Neuronal stem cell (in vitro differentiated cells): Measurements from ENCODE around the gene CCDC150.

Experiments used
- DNase-seq: peaks from one replicate; pipeline ENCODE4 v3.0.0-alpha.2; 2013; ENCODE audit warnings: low spot score
- H2AFZ ChIP-seq: one replicate; pipeline ENCODE4 v1.6.1; 2013; ENCODE audit warnings: mild to moderate bottlenecking, low read length, inconsistent platforms
- H2AK5ac ChIP-seq: 2 replicates; pipeline ENCODE4 v1.6.1; 2013; ENCODE audit warnings: low read depth, mild to moderate bottlenecking, inconsistent platforms, low read length, moderate library complexity, mixed read lengths
- H2BK120ac ChIP-seq: 2 replicates; pipeline ENCODE4 v1.6.1; 2013; ENCODE audit warnings: low read depth, mild to moderate bottlenecking, inconsistent platforms, low read length, moderate library complexity, mixed read lengths
- H2BK12ac ChIP-seq: one replicate; pipeline ENCODE4 v1.6.1; 2013; ENCODE audit warnings: low read length, inconsistent platforms
- H2BK15ac ChIP-seq: 2 replicates; pipeline ENCODE4 v1.6.1; 2013; ENCODE audit warnings: mild to moderate bottlenecking, low read length, inconsistent platforms, mixed read lengths
- H2BK5ac ChIP-seq: one replicate; pipeline ENCODE4 v1.6.1; 2013; ENCODE audit warnings: inconsistent platforms, mild to moderate bottlenecking, low read length, moderate library complexity
- H3K14ac ChIP-seq: one replicate; pipeline ENCODE4 v1.6.1; 2013; ENCODE audit warnings: low read length, inconsistent platforms
- H3K18ac ChIP-seq: 2 replicates; pipeline ENCODE4 v1.6.1; 2013; ENCODE audit warnings: low read length, inconsistent platforms
- H3K23ac ChIP-seq: 2 replicates; pipeline ENCODE4 v1.6.1; 2013; ENCODE audit warnings: low read depth, mild to moderate bottlenecking, mixed read lengths, low read length, inconsistent platforms; ENCODE audit not compliant: poor library complexity
- H3K27ac ChIP-seq: replicated peaks from 3 replicates; pipeline ENCODE4 v1.5.1; 2013; ENCODE audit warnings: low read length, inconsistent platforms
- H3K27me3 ChIP-seq, 3 experiments: 2 replicates each; pipeline ENCODE4 v1.6.1; 2013; ENCODE audit warnings: low read length in 3 of 3, mild to moderate bottlenecking in 2 of 3, inconsistent platforms in 1 of 3, low read depth in 1 of 3, mixed read lengths in 1 of 3, moderate library complexity in 1 of 3; ENCODE audit not compliant: control insufficient read depth in 3 of 3, insufficient read depth in 3 of 3
- H3K36me3 ChIP-seq, 2 donors: replicated peaks in 1 of 2; 2 replicates each; pipeline ENCODE4 v1.6.1; 2013; ENCODE audit warnings: low read length in 2 of 2; ENCODE audit not compliant: control insufficient read depth in 2 of 2, insufficient read depth in 2 of 2
- H3K4ac ChIP-seq: 2 replicates; pipeline ENCODE4 v1.6.1; 2013; ENCODE audit warnings: inconsistent platforms, mild to moderate bottlenecking, low read length, moderate library complexity
- H3K4me1 ChIP-seq, 2 donors: 1 replicate in 1 of 2; 2 replicates in 1 of 2; pipeline ENCODE4 v1.6.1; 2013; ENCODE audit warnings: low read length in 2 of 2, low read depth in 1 of 2; ENCODE audit not compliant: control insufficient read depth in 2 of 2, insufficient read depth in 1 of 2
- H3K4me2 ChIP-seq: one replicate; pipeline ENCODE4 v1.6.1; 2013; ENCODE audit warnings: mild to moderate bottlenecking, low read length, inconsistent platforms; ENCODE audit not compliant: insufficient read depth, poor library complexity, severe bottlenecking
- H3K4me3 ChIP-seq, 2 donors: 2 replicates each; pipeline ENCODE4 v1.5.1; 2013; ENCODE audit warnings: low read length in 2 of 2, mild to moderate bottlenecking in 2 of 2, inconsistent platforms in 1 of 2, moderate library complexity in 1 of 2
- H3K79me1 ChIP-seq: one replicate; pipeline ENCODE4 v1.6.1; 2013; ENCODE audit warnings: low read depth, mild to moderate bottlenecking, inconsistent platforms, low read length, moderate library complexity
- H3K9ac ChIP-seq: one replicate; pipeline ENCODE4 v1.6.1; 2013; ENCODE audit warnings: mild to moderate bottlenecking, low read depth, low read length, inconsistent platforms; ENCODE audit not compliant: poor library complexity
- H3K9me3 ChIP-seq, 2 donors: replicated peaks in 1 of 2; 2 replicates each; pipeline versions ENCODE3 to v1.6.1; 2013; ENCODE audit warnings: low read length in 2 of 2, mild to moderate bottlenecking in 2 of 2, inconsistent platforms in 1 of 2, low read depth in 1 of 2, mixed read lengths in 1 of 2, moderate library complexity in 1 of 2; ENCODE audit not compliant: control insufficient read depth in 2 of 2, insufficient read depth in 1 of 2
- H4K8ac ChIP-seq: one replicate; pipeline ENCODE4 v1.6.1; 2013; ENCODE audit warnings: low read depth, mild to moderate bottlenecking, inconsistent platforms, low read length, moderate library complexity
- H4K91ac ChIP-seq: one replicate; pipeline ENCODE4 v1.6.1; 2013; ENCODE audit warnings: low read length, low read depth, mild to moderate bottlenecking, inconsistent platforms; ENCODE audit not compliant: poor library complexity
- WGBS, 2 donors: extraction: QIAGEN DNeasy Blood & Tissue Kit; methylation state at CpG; one replicate each; pipeline ENCODE4 v1.1.7; 2013; ENCODE audit warnings: missing lambda C conversion rate in 2 of 2, mixed read lengths in 1 of 2; ENCODE audit not compliant: insufficient read length in 2 of 2, insufficient replicate concordance in 1 of 2; ENCODE audit errors: extremely low coverage in 2 of 2; 5-methylcytosine and 5-hydroxymethylcytosine counted together

CCDC150 gene

GRCh38 chr2:196592331-196592910, 47.1 kb upstream of the CCDC150 start:
- peak; percentile 41 for DNase-seq
- Histone ChIP-seq H3K27me3 (peaks cover 0 to 10% (median 0%) of the 10 kb centered on the region in 3 experiments), H2BK120ac (no peak overlapping the region), H4K91ac (no peak overlapping the region), H4K8ac (no peak overlapping the region), H2BK12ac (no peak overlapping the region), H2AFZ (peak overlapping the region; percentile 99), H3K27ac (peak overlapping the region; percentile 75), H3K9ac (peak overlapping the region; percentile 83), H3K4me2 (peak overlapping the region; percentile 92), H2BK5ac (no peak overlapping the region), H3K18ac (peak overlapping the region; percentile 44), H2AK5ac (no peak overlapping the region), H3K36me3 (no peaks in the 10 kb centered on the region), H3K4me1 (peaks cover 5 to 23% of the 10 kb centered on the region in 2 donors), H3K4me3 (peak overlapping the region; percentile 83 to 88), H2BK15ac (no peak overlapping the region), H3K4ac (no peak overlapping the region), H3K9me3 (no peaks in the 10 kb centered on the region), H3K14ac (no peak overlapping the region), H3K23ac (peak overlapping the region; percentile 68), H3K79me1 (no peaks in the 10 kb centered on the region)
- no CpG with 5 or more reads among the region's 48 CpGs for WGBS, 2 donors

DNA sequence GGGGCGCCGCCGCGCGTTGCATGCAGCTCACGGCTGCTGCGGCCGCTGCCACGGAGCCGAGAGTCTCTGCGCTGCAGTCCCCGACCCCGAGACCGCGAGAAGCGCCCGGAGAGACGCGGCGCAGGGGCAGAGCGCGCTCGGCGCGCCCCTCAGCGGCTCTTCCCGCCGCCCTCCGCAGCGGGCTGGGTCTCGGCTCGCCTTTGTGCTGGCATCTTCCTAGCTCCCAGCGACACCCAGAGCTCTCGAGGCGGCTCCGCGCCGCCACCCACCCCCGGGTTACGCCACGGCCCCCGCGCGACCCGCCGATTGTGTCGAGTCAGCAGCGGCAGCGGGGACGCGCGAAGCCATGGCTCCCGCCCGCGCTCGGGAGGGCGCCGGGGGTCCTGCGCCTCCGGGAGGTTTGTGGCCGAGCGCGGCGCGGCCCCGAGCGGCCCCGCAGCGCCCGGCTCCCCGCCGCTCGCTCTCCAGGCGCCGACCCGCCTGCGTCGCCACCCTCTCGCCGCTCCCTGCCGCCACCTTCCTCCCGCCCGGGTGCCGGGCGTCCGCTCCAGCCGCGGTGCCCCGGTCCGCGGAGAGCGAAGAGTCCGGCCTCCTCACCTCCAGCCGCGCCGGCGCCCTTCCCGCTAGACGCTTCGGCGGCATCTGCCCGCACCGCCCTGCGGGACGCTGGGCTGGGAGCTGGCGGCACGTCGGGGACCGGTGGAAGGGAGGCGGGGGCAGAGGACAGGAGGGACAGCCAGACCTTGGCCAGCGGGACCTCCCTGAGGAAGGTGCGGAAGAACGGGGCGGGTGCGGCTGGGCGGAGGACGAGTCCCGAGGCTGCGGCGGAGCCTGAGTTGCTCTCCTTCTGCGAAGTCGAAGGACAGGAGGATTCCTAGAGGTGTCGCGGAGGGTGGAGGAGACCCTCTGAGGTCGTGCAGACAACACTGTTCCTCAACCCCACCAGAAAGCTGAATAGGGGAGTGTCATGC, 46.3 kb upstream of the CCDC150 start, which contains the start of gene HECW2:
HECW2 (minus strand) TSS at position 644 of the 971 bp plus-strand sequence.
- Histone ChIP-seq H2AK5ac (no peak within 1 kb of the TSS), H3K9ac (peak within 1 kb of the TSS; percentile 98), H3K79me1 (no peaks in the 10 kb centered on the region), H3K27ac (peak within 1 kb of the TSS; percentile 75), H2AFZ (peak within 1 kb of the TSS; percentile 99), H2BK5ac (peak within 1 kb of the TSS; percentile 82), H3K18ac (peak within 1 kb of the TSS; percentile 98), H3K9me3 (no peaks in the 10 kb centered on the region), H3K36me3 (no peaks in the 10 kb centered on the region), H3K14ac (peak within 1 kb of the TSS; percentile 99), H3K4me1 (peaks cover 5 to 23% of the 10 kb centered on the region in 2 donors), H2BK15ac (peak within 1 kb of the TSS; percentile 93), H2BK120ac (peak within 1 kb of the TSS; percentile 62), H3K4me3 (peak within 1 kb of the TSS; percentile 83 to 88), H3K23ac (peak within 1 kb of the TSS; percentile 68), H2BK12ac (peak within 1 kb of the TSS; percentile 99), H3K27me3 (peaks cover 0 to 10% (median 0%) of the 10 kb centered on the region in 3 experiments), H4K91ac (no peak within 1 kb of the TSS), H3K4me2 (peak within 1 kb of the TSS; percentile 92), H3K4ac (no peak within 1 kb of the TSS), H4K8ac (no peak within 1 kb of the TSS)
- peak; percentile 62 for DNase-seq
- WGBS, 2 donors: no CpG with 5 or more reads among the region's 125 CpGs

GRCh38 chr2:196594158-196594557, 45.4 kb upstream of the CCDC150 start:
- Histone ChIP-seq H3K27me3 (peaks cover 0 to 10% (median 0%) of the 10 kb centered on the region in 3 experiments), H3K18ac (no peak overlapping the region), H4K91ac (no peak overlapping the region), H3K23ac (no peak overlapping the region), H2BK15ac (no peak overlapping the region), H2BK5ac (no peak overlapping the region), H3K4me3 (no peak overlapping the region), H3K14ac (no peak overlapping the region), H3K4ac (no peak overlapping the region), H3K9ac (no peak overlapping the region), H2AFZ (no peak overlapping the region), H3K4me1 (peaks cover 5 to 23% of the 10 kb centered on the region in 2 donors), H3K36me3 (no peaks in the 10 kb centered on the region), H3K27ac (no peak overlapping the region), H4K8ac (no peak overlapping the region), H3K9me3 (no peaks in the 10 kb centered on the region), H3K4me2 (no peak overlapping the region), H2BK12ac (no peak overlapping the region), H2BK120ac (no peak overlapping the region), H3K79me1 (no peaks in the 10 kb centered on the region), H2AK5ac (no peak overlapping the region)
- no peak for DNase-seq
- WGBS, 2 donors: no CpG with 5 or more reads among the region's 6 CpGs

DNA sequence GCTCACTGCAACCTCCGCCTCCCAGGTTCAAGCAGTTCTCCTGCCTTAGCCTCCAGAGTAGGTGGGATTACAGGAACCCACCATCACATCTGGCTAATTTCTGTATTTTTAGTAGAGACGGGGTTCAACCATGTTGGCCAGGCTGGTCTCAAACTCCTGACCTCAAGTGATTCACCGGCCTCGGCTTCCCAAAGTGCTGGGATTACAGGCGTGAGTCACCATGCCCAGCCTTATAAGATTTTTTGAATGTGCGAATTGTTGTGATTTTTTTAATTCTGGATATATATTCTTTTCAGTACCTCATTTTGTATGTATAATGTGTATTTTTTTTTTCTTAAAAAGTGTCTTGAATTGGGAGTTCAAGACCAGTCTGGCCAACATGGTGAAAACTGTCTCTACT, 42.0 kb upstream of the CCDC150 start:
- no CpG with 5 or more reads among the region's 6 CpGs for WGBS, 2 donors
- H3K14ac ChIP-seq: no peak overlapping the region

More for the DNA sequence above, 42.0 kb upstream of the CCDC150 start:
- no peak overlapping the region for H2BK5ac ChIP-seq
- H3K27me3 ChIP-seq: peaks cover 0 to 21% (median 0%) of the 10 kb centered on the region in 3 experiments
- no peak overlapping the region for H2AFZ ChIP-seq
- no peak overlapping the region for H3K4me3 ChIP-seq
- peaks cover 0 to 3% of the 10 kb centered on the region in 2 donors for H3K4me1 ChIP-seq
- H2AK5ac ChIP-seq: no peak overlapping the region
- no peak overlapping the region for H3K27ac ChIP-seq
- no peak overlapping the region for H4K8ac ChIP-seq
- no peak overlapping the region for H3K23ac ChIP-seq
- H2BK15ac ChIP-seq: no peak overlapping the region
- no peak overlapping the region for H2BK120ac ChIP-seq
- DNase-seq: no peak
- H3K9me3 ChIP-seq: no peaks in the 10 kb centered on the region
- H4K91ac ChIP-seq: no peak overlapping the region
- no peak overlapping the region for H3K9ac ChIP-seq
- H3K79me1 ChIP-seq: no peaks in the 10 kb centered on the region
- H3K36me3 ChIP-seq: no peaks in the 10 kb centered on the region
- no peak overlapping the region for H3K4me2 ChIP-seq
- no peak overlapping the region for H3K18ac ChIP-seq
- no peak overlapping the region for H2BK12ac ChIP-seq
- H3K4ac ChIP-seq: no peak overlapping the region
